Lower leg skin (tissue), 4 donors: Measurements from ENCODE around the gene KCNIP4. TPM values are rescaled to one million over a fixed set of nuclear protein-coding genes. Genes with fewer than 3 reads are reported as not detected.

Experiments used
- DNase-seq, 2 donors: peaks; one replicate each; pipeline ENCODE4 v3.0.0-alpha.2; 2019; ENCODE audit warnings: low spot score in 2 of 2
- H3K4me3 ChIP-seq: fragments of 200-600 bp; sonication (generic); 2 replicates; pipeline ENCODE4 v1.5.1; 2017; ENCODE audit warnings: mild to moderate bottlenecking, low read depth; ENCODE audit not compliant: poor library complexity, severe bottlenecking
- CTCF ChIP-seq, 3 donors: fragments of 450-650 bp; IDR thresholded peaks; one replicate each; pipeline ENCODE4 v1.5.1; 2016; ENCODE audit warnings: antibody characterized with exemption in 3 of 3, mild to moderate bottlenecking in 3 of 3, moderate library complexity in 2 of 3
- POLR2A ChIP-seq, 2 donors: fragments of 450-650 bp; IDR thresholded peaks; one replicate each; pipeline ENCODE4 v1.6.1; 2016 to 2017; ENCODE audit warnings: antibody characterized with exemption in 2 of 2, mild to moderate bottlenecking in 1 of 2, moderate library complexity in 1 of 2
- WGBS, 2 donors: methylation state at CpG; one replicate each; pipeline ENCODE4 v1.1.5; 2018; 5-methylcytosine and 5-hydroxymethylcytosine counted together
- intact Hi-C: fragments of 100-400 bp; cut with DNase I; formaldehyde crosslinking; loops from one replicate; pipeline ENCODE4 v1.15.0; 2023; ENCODE audit warnings: low total_unique reads
- total RNA-seq, 4 donors: library from RNA; depleted of rRNA; stranded (reverse); fragments of >200 nt; gene quantifications; one replicate each; pipeline ENCODE4 v1.1.0, GENCODE V29; 2016

KCNIP4 gene
- total RNA-seq, 4 donors from 2014 or later = not detected

- intact Hi-C loops = no loop called here
- 72 to 82% methylated on average over 6 of the region's 6 CpGs for WGBS, 2 donors
- no peak overlapping the region for H3K4me3 ChIP-seq
- TF ChIP-seq POLR2A (IDR thresholded peaks at IDR 0.05) (no peak), CTCF (IDR thresholded peaks at IDR 0.05) (no peak)
- no peak for DNase-seq
These were observed 232.0 kb downstream of the KCNIP4 start for GRCh38 chr4:21716531-21716930.

- intact Hi-C loops = no loop called here
- no peak for DNase-seq
- no peak overlapping the region for H3K4me3 ChIP-seq
- WGBS, 2 donors = 73% methylated on average over 6 of the region's 6 CpGs
- TF ChIP-seq CTCF (IDR thresholded peaks at IDR 0.05) = no peak
- no peak for TF ChIP-seq POLR2A (IDR thresholded peaks at IDR 0.05)
These were observed 238.3 kb downstream of the KCNIP4 start for GRCh38 chr4:21710179-21710835.

DNA sequence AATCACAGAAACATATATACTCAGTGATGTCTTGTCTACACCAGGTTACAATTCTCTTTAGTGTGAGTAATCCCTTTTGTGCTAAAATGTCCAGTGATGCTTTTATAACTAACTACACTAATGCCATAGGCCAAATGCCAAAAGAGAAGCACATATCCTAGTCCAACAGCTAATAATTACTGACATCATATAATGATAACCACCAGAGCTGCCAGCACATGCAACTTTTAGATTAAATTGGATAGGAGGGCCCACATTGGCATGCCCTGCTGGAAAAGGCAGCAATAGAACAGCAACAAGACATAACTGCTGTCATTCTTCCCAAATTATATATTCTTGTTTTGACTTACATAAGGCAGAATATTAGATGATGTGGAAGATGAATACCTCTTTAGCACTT is 238.8 kb downstream of the KCNIP4 start:
- TF ChIP-seq POLR2A (IDR thresholded peaks at IDR 0.05) = no peak
- TF ChIP-seq CTCF (IDR thresholded peaks at IDR 0.05) = no peak
- intact Hi-C loops = no loop called here
- no peak for DNase-seq

DNA sequence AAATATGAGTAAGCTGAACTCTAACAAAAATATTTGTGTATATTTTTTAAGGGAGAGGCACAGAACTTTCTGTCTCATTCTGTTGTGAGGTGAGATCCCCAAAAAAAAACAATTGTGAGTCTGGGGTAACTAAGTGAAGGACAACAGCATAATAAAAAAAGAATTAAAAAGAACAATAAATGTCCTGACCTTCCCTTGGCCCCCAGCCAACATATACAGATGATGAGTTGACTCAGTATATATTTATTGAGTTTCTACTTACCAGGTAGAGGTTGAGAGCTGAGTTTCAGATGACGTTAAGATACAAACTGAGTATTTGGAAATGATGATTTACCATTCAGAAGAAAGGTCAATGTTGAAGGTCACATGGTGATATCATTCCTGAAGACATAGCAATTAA is 239.5 kb downstream of the KCNIP4 start:
- intact Hi-C loops = no loop called here
- H3K4me3 ChIP-seq = no peak overlapping the region
- 81 to 90% methylated on average over 1 of the region's 1 CpG for WGBS, 2 donors
- DNase-seq = no peak
- TF ChIP-seq CTCF (IDR thresholded peaks at IDR 0.05) (no peak), POLR2A (IDR thresholded peaks at IDR 0.05) (no peak)

More for the DNA sequence above, 238.8 kb downstream of the KCNIP4 start:
- H3K4me3 ChIP-seq = no peak overlapping the region

- no peak overlapping the region for H3K4me3 ChIP-seq
- intact Hi-C loops = no loop called here
- no peak for TF ChIP-seq POLR2A (IDR thresholded peaks at IDR 0.05)
- no peak for TF ChIP-seq CTCF (IDR thresholded peaks at IDR 0.05)
- 26 to 33% methylated on average over 4 of the region's 4 CpGs for WGBS, 2 donors
- DNase-seq = no peak
These were observed 249.1 kb downstream of the KCNIP4 start for GRCh38 chr4:21699446-21699845.

- DNase-seq = no peak
- WGBS, 2 donors = 18 to 26% methylated on average over 10 of the region's 10 CpGs
These were observed 251.0 kb downstream of the KCNIP4 start for GRCh38 chr4:21697583-21697982.

More at GRCh38 chr4:21697583-21697982, 251.0 kb downstream of the KCNIP4 start:
- no peak overlapping the region for H3K4me3 ChIP-seq
- TF ChIP-seq CTCF (IDR thresholded peaks at IDR 0.05) (no peak), POLR2A (IDR thresholded peaks at IDR 0.05) (no peak)
- intact Hi-C loops = no loop called here
